Glomerular endothelial cell (primary cell): ENCODE results near the gene KRTAP2-3. TPM values are rescaled to one million over a fixed set of nuclear protein-coding genes. Genes with fewer than 3 reads are reported as not detected.
"Not testable (repeated sequence)": the region's sequence is repeated elsewhere in the genome, so short reads cannot be mapped to it uniquely, and the experiment has no call there.

Experiments used
- DNase-seq: peaks from one replicate; pipeline ENCODE4 v3.0.0-alpha.2; 2011; ENCODE audit warnings: low read depth, low spot score; ENCODE audit errors: extremely low read depth
- total RNA-seq: library from RNA; depleted of rRNA; stranded (reverse); fragments of >200 nt; gene quantifications from 2 replicates; pipeline ENCODE4 v1.2.3, GENCODE V29; 2015

KRTAP2-3 gene
- total RNA-seq, 1 donor from 2014 or later = 5.4 TPM

DNA sequence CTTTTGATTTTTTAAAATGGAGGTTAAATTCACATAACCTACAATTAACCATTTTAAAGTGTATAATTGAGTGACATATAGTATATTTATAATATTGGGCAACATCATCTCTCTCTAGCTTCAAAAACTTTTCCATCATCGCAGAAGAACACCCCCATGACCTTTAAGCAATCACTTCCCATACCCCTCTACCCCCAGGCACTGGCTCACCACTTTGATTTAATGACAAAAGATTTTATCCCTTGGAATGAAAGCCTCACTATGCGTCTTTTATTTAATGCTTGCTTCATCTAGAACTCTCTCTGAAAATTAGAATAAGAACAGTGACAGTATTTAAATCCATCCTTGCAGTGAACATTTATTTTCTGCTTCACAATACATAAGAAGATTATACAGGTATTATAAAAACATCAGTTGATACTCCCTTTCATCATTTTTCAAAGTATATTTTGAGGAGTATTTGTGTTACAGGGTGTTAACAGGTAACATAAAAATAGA, 22.0 kb downstream of the KRTAP2-3 start:
- DNase-seq = no peak

DNA sequence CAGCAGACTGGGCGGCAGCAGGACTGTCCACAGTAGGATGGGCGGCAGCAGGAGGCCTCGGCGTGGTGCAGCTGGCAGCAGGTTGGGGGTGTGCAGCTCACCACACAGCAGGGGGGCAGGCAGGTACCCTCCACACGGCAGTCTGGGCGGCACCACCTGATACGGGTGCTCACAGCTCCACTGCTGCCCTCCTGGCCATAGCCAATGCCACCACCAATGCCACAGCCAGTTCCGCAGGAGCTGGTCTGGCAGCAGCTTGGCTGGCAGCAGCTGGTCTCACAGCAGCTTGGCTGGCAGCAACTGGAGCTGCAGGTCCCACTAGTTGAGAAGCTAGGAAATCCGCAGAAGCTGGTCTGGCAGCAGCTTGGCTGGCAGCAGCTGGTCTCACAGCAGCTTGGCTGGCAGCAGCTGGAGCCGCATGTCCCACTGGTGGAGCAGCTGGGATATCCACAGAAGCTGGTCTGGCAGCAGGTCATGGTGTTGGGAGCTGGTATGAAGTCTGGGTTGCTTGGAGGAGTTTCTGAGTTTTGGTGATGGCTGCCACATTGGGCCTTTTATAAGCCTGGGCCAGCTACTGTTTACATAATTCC, 25.5 kb downstream of the KRTAP2-3 start, which contains the start of gene KRTAP1-3:
Gene KRTAP1-3 (minus strand): TSS at position 529 of the 590 bp plus-strand sequence. CDS start 53 bp downstream, at position 476.
- not testable (repeated sequence) for DNase-seq

DNA sequence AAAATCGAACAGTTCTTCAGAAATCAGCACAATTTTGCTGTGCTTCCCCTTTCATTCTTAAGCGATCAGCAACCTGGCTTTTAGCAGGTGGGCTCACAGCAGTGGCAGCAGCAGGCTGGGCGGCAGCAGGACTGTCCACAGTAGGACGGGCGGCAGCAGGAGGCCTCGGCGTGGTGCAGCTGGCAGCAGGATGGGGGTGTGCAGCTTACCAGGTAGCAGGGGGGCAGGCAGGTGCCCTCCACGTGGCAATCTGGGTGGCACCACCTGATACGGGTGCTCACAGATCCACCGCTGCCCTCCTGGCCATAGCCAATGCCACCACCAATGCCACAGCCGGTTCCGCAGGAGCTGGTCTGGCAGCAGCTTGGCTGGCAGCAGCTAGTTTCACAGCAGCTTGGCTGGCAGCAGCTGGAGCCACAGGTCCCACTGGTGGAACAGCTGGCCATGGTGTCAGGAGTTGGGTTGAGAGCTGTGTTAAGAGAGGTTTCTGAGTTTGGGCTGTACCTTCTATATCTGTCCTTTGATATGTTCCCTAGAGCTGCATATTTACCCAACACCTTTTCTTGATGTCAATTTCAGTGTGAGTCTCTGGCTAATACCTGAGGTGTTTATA, 30.2 kb downstream of the KRTAP2-3 start, which contains the start of gene KRTAP1-4:
Gene KRTAP1-4 (minus strand): TSS at position 563 of the 613 bp plus-strand sequence. CDS start 117 bp downstream, at position 446.
- DNase-seq = no peak

DNA sequence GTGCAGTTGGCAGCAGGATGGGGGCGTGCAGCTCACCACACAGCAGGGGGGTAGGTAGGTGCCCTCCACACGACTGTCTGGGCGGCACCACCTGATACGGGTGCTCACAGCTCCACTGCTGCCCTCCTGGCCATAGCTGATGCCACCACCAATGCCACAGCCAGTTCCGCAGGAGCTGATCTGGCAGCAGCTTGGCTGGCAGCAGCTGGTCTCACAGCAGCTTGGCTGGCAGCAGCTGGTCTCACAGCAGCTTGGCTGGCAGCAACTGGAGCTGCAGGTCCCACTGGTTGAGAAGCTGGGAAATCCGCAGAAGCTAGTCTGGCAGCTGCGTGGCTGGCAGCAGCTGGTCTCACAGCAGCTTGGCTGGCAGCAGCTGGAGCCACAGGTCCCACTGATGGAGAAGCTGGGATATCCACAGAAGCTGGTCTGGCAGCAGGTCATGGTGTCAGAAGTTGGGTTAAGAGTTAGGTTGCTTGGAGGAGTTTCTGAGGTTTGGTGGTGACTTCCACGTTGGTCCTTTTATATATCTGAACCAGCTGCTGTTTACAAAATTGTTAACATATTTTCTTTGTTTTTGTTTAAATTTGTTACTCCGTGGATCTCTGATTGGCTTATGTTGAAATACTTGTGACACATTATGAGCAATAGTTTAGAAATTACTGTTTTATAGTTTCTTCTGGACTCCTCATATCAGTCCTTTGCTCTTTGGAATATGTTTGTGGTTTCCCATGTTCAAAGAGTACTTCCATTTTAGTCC, 33.0 kb downstream of the KRTAP2-3 start, which contains the start of gene KRTAP1-5:
Gene KRTAP1-5 (minus strand): TSS at position 494 of the 757 bp plus-strand sequence. CDS start 53 bp downstream, at position 441.
- DNase-seq = no peak

DNA sequence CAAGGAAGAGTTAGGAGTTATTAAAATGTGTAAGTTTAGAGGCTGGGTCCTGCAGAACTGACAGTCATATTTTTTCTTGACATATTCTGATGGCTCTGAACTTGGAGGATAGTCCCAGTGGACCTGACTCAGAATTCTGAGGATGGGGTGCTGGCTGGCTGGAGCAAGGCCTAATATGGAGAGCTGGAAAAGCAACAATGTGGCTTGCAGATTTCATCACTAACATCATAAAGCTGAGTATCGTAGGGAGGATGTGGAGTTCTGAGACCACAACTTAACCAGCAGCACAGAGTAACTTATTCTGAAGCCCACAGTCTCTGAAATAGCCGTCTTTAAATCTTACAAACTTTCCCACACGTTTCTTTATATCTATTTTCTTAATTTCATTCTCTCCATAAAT, 35.2 kb downstream of the KRTAP2-3 start:
- DNase-seq = no peak

DNA sequence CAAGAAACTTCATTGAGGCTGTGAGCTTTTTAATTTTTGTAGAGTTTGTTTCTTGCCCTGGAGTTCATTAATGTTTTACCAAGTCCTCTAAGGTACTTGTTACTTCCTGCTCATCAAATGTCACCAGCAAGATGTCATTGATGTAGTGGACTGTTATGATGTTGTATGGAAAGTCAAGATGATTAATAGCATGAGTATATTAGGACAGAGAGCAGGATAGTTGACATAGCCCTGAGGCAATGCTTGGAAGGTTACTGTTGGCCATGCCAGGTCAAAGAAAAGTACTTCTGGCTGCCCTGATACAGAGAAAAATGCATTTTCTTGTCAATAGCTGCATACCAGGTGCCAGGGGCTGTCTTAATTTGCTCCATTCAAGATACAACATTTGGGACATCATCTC, 39.6 kb downstream of the KRTAP2-3 start:
- no peak for DNase-seq

GRCh38 chr17:41019415-41019814, 40.5 kb downstream of the KRTAP2-3 start:
- no peak for DNase-seq

- no peak for DNase-seq
Measured at GRCh38 chr17:41018541-41018940, 41.4 kb downstream of the KRTAP2-3 start.

DNA sequence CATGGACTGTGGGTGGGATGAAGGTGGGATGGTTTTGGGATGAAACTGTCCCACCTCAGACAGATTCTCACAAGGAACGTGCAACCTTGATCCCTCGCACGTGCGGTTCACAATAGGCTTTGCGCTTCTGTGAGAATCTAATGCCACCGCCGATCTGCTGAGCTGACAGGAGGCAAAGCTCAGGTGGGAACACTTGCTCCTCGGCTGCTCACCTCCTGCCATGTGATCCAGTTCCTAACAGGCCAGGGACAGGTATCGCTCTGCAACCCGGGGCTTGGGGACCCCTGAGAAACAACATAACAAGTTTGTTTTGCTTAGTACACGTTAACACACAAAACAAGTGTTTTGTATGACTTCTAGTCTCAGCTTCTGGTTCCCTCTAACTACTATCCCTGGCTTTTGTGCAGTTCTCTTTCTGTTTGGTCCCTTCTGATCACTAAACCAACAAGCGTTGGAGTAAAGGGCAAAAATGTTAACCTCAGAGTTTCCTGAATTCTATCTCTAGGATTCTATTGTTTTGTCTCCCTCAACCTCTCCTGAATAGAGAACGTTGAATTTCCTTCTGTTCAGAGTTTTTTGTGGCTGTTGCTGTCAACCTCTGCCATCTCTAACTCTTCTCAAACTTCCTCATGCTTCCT, 43.2 kb downstream of the KRTAP2-3 start:
- no peak for DNase-seq

DNA sequence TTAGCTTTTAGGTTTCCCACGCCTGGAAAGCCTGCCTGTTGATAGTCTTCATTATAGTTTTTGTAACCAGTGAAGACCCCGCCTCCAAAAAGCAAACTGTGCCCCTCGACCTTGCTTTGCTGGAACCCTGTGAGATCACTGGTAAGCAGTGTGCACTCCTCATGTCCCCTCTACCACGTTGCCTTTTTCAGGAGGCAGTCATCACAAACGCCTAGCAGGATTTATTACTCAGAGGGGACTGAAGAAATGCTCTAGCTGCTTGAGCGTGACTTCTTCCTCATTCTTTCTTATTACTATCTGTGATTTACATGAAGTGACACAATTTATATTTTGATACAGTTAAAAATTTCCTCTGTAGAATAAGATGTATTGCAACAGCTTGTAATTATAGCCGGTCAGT, 44.5 kb downstream of the KRTAP2-3 start:
- DNase-seq = no peak

- DNase-seq = no peak
Measured at GRCh38 chr17:41013606-41014005, 46.3 kb downstream of the KRTAP2-3 start.

GRCh38 chr17:41013181-41013580, 46.7 kb downstream of the KRTAP2-3 start:
- DNase-seq = no peak

DNA sequence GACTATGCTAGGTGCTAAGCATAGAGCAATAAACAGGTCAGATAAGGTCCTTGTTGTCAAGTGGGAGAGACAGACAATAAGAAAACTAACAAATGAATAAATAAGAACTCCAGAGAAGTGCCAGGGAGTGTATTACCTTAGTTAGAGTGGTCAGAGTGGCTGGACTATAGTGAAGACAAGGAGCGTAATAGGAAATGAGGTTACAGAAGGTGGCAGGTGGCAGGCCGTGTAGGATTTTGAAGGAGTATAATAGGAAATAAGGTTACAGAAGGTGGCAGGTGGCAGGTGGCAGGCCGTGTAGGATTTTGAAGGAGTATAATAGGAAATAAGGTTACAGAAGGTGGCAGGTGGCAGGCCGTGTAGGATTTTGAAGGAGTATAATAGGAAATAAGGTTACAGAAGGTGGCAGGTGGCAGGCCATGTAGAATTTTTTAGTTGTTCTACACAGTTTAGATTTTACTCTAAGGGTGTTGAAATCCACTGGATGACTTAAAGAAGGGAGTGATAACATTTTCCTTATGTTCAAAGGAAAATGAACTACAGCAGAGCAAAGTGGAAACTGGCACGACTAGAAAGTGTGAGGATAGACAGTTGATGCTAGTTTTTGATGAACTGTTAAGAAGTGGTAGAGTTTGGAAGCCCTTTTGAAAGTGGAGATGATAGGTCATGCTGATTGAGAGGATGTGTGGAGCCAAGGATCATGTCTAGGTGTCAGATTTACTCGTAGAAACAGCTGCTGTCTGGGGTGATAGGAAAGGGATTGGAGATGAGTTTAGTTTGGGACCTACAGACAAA, 47.4 kb downstream of the KRTAP2-3 start:
- no peak for DNase-seq

DNA sequence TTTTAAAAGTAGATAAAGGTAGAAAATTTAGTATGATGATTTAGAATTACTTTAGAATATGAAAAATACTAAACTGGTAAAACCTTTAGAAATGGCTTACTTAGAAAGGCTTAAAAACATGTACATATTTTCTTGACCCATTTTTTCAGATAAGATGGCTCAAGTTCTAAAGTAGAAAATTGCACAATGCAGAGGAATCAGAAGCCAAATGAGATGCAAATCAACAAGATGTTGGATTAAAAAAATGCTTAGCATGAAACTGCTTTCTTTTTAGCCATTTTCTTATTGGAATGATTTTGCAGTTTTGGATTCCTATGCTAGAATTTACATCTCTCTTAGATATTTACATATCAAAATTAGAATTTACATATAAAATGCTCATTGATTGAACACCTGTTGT, 49.5 kb downstream of the KRTAP2-3 start:
- DNase-seq = no peak

GRCh38 chr17:41009936-41010335, 50.0 kb downstream of the KRTAP2-3 start:
- DNase-seq = no peak

DNA sequence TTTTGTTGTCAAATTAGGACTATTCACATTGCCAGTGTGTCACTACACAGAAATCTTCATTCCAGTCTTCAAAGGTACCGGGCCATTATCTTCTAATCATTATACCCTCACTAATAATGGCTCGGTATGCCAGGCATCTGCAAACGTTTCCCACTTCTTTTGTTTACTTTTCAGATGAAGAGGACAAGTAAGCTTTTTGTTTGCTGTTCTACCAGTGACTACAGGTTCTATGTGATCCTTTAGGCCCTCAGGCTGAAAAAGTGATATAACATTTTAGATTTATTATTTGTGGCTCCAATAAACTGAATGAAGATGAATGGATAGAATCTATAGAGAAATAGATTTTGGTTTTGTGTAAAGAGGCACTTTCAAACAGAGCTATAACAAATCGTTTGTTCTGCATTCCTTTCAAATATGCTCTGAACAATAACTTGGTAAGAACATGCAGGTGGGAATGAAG, 50.6 kb downstream of the KRTAP2-3 start:
- DNase-seq = no peak
